ENCODE measurements around the gene ADTRP.
"Not testable (repeated sequence)": the region's sequence is repeated elsewhere in the genome, so short reads cannot be mapped to it uniquely, and the experiment has no call there.

Gene ADTRP

DNA sequence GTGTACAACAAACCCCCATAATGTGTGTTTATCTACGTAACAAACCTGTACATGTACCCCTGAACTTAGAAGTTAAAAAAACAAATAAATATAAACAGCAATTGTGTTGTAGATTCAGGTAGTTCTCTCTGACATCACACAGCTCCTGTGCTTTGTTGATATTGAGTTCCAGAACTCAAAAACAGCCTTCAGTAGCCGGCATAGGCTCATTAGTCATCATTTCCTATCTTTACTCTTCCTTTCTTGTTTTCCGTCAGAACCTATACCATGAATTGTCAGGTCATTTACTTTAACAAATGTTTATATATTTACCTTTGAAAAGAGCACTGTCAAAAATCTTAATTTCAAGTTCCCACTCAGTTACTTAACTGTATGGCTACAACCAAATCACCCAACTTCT lies 88.8 kb downstream of the ADTRP start:
- Histone ChIP-seq H3K4me1 (ENCODE audit: control insufficient read depth in 1 of 2, insufficient read depth in 1 of 2, low read depth in 1 of 2, low read length in 1 of 2) (no peaks in the 10 kb centered on the region), H3K27ac (no peak overlapping the region), H3K4me3 (ENCODE audit: low read depth in 1 of 2, low read length in 1 of 2) (no peak overlapping the region), H3K9me3 (no peaks in the 10 kb centered on the region), H3K27me3 (no peaks in the 10 kb centered on the region), H3K36me3 (no peaks in the 10 kb centered on the region)
- TF ChIP-seq, protein P1, sequence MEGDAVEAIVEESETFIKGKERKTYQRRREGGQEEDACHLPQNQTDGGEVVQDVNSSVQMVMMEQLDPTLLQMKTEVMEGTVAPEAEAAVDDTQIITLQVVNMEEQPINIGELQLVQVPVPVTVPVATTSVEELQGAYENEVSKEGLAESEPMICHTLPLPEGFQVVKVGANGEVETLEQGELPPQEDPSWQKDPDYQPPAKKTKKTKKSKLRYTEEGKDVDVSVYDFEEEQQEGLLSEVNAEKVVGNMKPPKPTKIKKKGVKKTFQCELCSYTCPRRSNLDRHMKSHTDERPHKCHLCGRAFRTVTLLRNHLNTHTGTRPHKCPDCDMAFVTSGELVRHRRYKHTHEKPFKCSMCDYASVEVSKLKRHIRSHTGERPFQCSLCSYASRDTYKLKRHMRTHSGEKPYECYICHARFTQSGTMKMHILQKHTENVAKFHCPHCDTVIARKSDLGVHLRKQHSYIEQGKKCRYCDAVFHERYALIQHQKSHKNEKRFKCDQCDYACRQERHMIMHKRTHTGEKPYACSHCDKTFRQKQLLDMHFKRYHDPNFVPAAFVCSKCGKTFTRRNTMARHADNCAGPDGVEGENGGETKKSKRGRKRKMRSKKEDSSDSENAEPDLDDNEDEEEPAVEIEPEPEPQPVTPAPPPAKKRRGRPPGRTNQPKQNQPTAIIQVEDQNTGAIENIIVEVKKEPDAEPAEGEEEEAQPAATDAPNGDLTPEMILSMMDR (IDR thresholded peaks at IDR 0.05): no peak

DNA sequence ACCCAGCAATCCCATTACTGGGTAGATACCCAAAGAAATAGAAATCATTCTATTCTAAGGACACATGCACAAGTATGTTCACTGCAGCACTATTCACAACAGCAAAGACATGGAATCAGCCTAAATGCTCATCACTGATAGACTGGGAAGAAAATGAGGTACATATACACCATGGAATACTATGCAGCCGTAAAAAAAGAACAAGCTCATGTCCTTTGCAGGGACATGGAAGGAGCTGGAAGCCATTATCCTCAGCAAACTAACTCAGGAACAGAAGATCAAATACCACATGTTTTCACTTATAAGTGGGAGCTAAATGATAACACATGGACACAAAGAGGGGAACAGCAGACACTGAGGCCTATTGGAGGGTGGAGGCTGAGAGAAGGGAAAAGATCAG lies 89.2 kb downstream of the ADTRP start:
- H3K36me3 ChIP-seq; H3K4me3 ChIP-seq (ENCODE audit: low read depth in 1 of 2, low read length in 1 of 2); H3K9me3 ChIP-seq; H3K4me1 ChIP-seq (ENCODE audit: control insufficient read depth in 1 of 2, insufficient read depth in 1 of 2, low read depth in 1 of 2, low read length in 1 of 2); H3K27me3 ChIP-seq; H3K27ac ChIP-seq: not testable (repeated sequence)

DNA sequence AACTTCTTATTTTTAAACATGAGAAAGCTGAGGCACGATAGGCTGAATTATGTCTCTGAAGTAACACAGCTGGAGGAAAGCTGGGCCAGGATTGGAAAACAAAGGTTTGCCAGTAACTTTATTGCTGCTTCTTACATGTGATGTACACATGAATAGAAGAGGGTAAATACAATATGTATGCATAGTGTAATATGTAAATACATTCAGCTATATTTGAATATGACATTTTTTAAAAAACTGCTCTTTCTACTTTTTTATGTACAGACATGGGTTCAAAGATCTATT lies 90.2 kb downstream of the ADTRP start:
- H3K4me1 ChIP-seq (ENCODE audit: control insufficient read depth in 1 of 2, insufficient read depth in 1 of 2, low read depth in 1 of 2, low read length in 1 of 2): peaks cover 4 to 6% of the 10 kb centered on the region in 2 experiments
- no peaks in the 10 kb centered on the region for H3K36me3 ChIP-seq
- TF ChIP-seq, protein P1 (IDR thresholded peaks at IDR 0.05): no peak

DNA sequence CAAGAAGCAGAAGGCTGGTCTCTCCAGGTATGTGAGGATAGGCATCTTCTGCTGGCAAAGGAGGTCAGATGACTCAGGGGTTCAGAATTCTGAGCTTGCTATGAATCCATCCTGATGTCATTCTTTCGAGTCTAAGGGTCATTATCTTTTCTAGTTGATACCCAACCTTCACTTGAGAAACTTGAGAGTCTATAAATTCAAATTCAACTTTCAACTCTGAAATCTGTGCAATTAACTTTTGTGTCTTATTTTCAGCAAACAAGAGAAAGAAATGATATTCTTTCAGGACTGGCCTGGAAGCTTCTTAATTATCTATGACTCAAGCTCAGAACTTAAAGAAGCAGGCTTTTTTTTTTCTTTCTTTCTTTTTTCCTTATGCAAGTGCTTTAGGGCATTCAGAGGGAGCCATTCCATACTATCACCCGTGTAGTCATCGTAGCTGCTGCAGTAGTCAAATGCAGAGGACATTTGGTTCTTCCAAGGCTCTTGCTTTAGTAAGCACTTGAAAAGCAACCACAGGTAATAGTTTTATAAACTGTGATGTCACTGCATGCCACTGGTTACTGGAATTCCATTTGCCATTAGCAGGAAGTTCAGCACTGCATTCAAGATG lies 93.0 kb downstream of the ADTRP start:
- H3K27ac ChIP-seq: no peak overlapping the region
- TF ChIP-seq, protein P1 (IDR thresholded peaks at IDR 0.05): no peak
- H3K4me1 ChIP-seq (ENCODE audit: control insufficient read depth in 1 of 2, insufficient read depth in 1 of 2, low read depth in 1 of 2, low read length in 1 of 2): peaks cover 4 to 6% of the 10 kb centered on the region in 2 experiments
- H3K36me3 ChIP-seq: no peaks in the 10 kb centered on the region
- no peaks in the 10 kb centered on the region for H3K27me3 ChIP-seq
- no peaks in the 10 kb centered on the region for H3K9me3 ChIP-seq
- H3K4me3 ChIP-seq (ENCODE audit: low read depth in 1 of 2, low read length in 1 of 2): no peak overlapping the region

More for the DNA sequence above, 90.2 kb downstream of the ADTRP start:
- Histone ChIP-seq H3K4me3 (ENCODE audit: low read depth in 1 of 2, low read length in 1 of 2) (no peak overlapping the region), H3K27me3 (no peaks in the 10 kb centered on the region), H3K9me3 (no peaks in the 10 kb centered on the region), H3K27ac (no peak overlapping the region)

DNA sequence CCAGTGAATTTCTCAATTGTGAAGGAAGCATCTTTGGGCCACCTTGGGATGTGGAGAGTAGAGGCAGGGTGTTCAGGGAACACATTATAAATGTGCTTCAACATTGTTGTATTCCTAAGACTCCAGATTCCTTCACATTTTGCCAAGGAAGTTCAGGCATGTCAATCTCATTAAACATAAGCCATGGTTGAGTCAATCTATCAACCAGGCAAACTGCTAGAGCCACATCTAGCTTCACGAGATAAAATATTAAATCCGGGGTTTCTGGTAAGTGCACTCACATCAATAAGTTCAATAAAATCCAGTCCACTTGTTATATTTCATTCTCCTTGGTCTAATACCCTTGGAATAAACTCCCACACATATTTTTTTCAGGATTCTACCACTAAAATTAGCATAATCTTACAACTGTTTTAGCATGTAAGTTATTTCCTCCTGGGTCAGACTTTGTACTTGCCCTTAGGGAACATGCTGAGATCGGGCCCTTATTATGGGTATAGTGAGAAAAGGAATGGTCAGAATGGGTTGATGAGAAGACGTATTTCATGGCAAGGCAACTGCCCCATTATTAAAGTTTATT lies 93.6 kb downstream of the ADTRP start:
- Histone ChIP-seq H3K4me1 (ENCODE audit: control insufficient read depth in 1 of 2, insufficient read depth in 1 of 2, low read depth in 1 of 2, low read length in 1 of 2) (peaks cover 4 to 6% of the 10 kb centered on the region in 2 experiments), H3K36me3 (no peaks in the 10 kb centered on the region), H3K4me3 (ENCODE audit: low read depth in 1 of 2, low read length in 1 of 2) (no peak overlapping the region), H3K27me3 (no peaks in the 10 kb centered on the region), H3K27ac (no peak overlapping the region), H3K9me3 (no peaks in the 10 kb centered on the region)
- TF ChIP-seq, protein P1 (IDR thresholded peaks at IDR 0.05): no peak

DNA sequence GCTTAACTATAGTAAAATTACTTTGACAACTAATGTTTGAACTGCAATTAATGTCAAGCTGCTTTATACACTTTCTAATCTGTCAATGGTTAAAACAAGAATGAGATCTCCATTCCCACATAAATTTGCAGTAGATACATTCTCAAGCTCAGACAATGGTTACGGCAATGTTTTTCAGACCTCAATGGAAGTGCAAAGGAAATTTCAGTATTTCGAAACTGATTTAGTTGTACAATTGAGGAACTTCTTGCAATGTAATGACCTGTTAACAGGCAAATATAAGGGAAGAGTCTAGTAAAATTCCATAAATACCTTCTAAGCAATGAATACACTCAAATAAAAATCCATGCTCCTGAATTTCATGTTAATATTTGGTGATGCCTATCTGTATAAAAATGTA lies 94.7 kb downstream of the ADTRP start:
- H3K9me3 ChIP-seq: no peaks in the 10 kb centered on the region
- no peaks in the 10 kb centered on the region for H3K36me3 ChIP-seq
- peaks cover 4 to 6% of the 10 kb centered on the region in 2 experiments for H3K4me1 ChIP-seq (ENCODE audit: control insufficient read depth in 1 of 2, insufficient read depth in 1 of 2, low read depth in 1 of 2, low read length in 1 of 2)
- H3K27ac ChIP-seq: no peak overlapping the region
- no peak overlapping the region for H3K4me3 ChIP-seq (ENCODE audit: low read depth in 1 of 2, low read length in 1 of 2)
- TF ChIP-seq, protein P1 (IDR thresholded peaks at IDR 0.05): no peak
- no peaks in the 10 kb centered on the region for H3K27me3 ChIP-seq

All from neutrophil (primary cell).